ENCODE measurements around the gene MTRFR. TPM values are rescaled to one million over a fixed set of nuclear protein-coding genes. Genes with fewer than 3 reads are reported as not detected.
A peak's percentile ranks its signal among the peaks of the same experiment; 100 is the strongest.
"Not testable (repeated sequence)": the region's sequence is repeated elsewhere in the genome, so short reads cannot be mapped to it uniquely, and the experiment has no call there.

MTRFR gene
- total RNA-seq, 8 experiments from 2014 or later: 11.8 to 28.1 (median 19.0) TPM

- peak overlapping the region; percentile 66 to 84 (median 68) for H3K4me3 ChIP-seq
- WGBS, 10 experiments: 0 to 25% (median 3%) methylated on average over 7 to 24 of the region's 42 CpGs; no CpG with 5 or more reads in 4 of the 10 experiments
- peaks cover 6 to 16% of the 10 kb centered on the region in 2 donors for H3K4me1 ChIP-seq (replicated peaks in 1 of 2)
- H3K27ac ChIP-seq: peak overlapping the region; percentile 65 to 79
- peak; percentile 1 to 10 (median 4) for ATAC-seq (replicated peaks in 6 of 8)
- in situ Hi-C loops (cut with MboI; ENCODE audit: low pct_unique_long_range_greater_than_20kb in 2 of 9, low sequenced_read_pairs in 9 of 9, unreplicated experiment in 9 of 9): loop anchor here in 1 of 9 experiments (25.0 kb wide), 1 partner anchor 371 kb away; no protein-coding TSS in a partner anchor
Measured at GRCh38 chr12:123233505-123234308, 471 bp downstream of the MTRFR start.

GRCh38 chr12:123237646-123238329 lies 4.6 kb downstream of the MTRFR start:
- Histone ChIP-seq H3K4me3 (no peak overlapping the region), H3K4me1 (replicated peaks in 1 of 2) (peaks cover 10 to 13% of the 10 kb centered on the region in 2 donors), H3K27ac (no peak overlapping the region)
- in situ Hi-C loops (cut with MboI; ENCODE audit: low pct_unique_long_range_greater_than_20kb in 2 of 9, low sequenced_read_pairs in 9 of 9, unreplicated experiment in 9 of 9): loop anchor here in 1 of 9 experiments (25.0 kb wide), 1 partner anchor 375 kb away; no protein-coding TSS in a partner anchor
- 0 to 100% (median 40%) methylated on average over 1 to 5 of the region's 6 CpGs for WGBS, 10 experiments
- ATAC-seq (replicated peaks in 6 of 8): peak in 3 of 8 experiments; percentile 10 to 22 (median 20)

- no peak for ATAC-seq (replicated peaks in 6 of 8)
- WGBS, 10 experiments: 25 to 100% (median 67%) methylated on average over 1 to 2 of the region's 2 CpGs; no CpG with 5 or more reads in 2 of the 10 experiments
- no peak overlapping the region for H3K27ac ChIP-seq
- H3K4me3 ChIP-seq: no peak overlapping the region
- in situ Hi-C loops (cut with MboI; ENCODE audit: low pct_unique_long_range_greater_than_20kb in 2 of 9, low sequenced_read_pairs in 9 of 9, unreplicated experiment in 9 of 9): loop anchor here in 1 of 9 experiments (25.0 kb wide), 1 partner anchor 376 kb away; no protein-coding TSS in a partner anchor
- H3K4me1 ChIP-seq (replicated peaks in 1 of 2): peaks cover 10 to 13% of the 10 kb centered on the region in 2 donors
Measured at GRCh38 chr12:123238330-123238682, 5.1 kb downstream of the MTRFR start.

GRCh38 chr12:123238961-123239360 lies 5.7 kb downstream of the MTRFR start:
- 77 to 100% (median 93%) methylated on average over 2 to 5 of the region's 6 CpGs; no CpG with 5 or more reads in 3 of the 10 experiments for WGBS, 10 experiments
- H3K27ac ChIP-seq: no peak overlapping the region

GRCh38 chr12:123242116-123242904 lies 9.1 kb downstream of the MTRFR start:
- peak overlapping the region in 1 of 2 donors; percentile 30 for H3K27ac ChIP-seq
- peak in 7 of 8 experiments; percentile 21 to 92 (median 75) for ATAC-seq (replicated peaks in 6 of 8)
- peaks cover 3 to 5% of the 10 kb centered on the region in 2 donors for H3K4me1 ChIP-seq (replicated peaks in 1 of 2)
- in situ Hi-C loops (cut with MboI; ENCODE audit: low pct_unique_long_range_greater_than_20kb in 2 of 9, low sequenced_read_pairs in 9 of 9, unreplicated experiment in 9 of 9): loop anchor here in 1 of 9 experiments (25.0 kb wide), 1 partner anchor 380 kb away; no protein-coding TSS in a partner anchor
- no peak overlapping the region for H3K4me3 ChIP-seq
- WGBS, 10 experiments: 53 to 100% (median 75%) methylated on average over 1 to 11 of the region's 11 CpGs

More at GRCh38 chr12:123238961-123239360, 5.7 kb downstream of the MTRFR start:
- H3K4me1 ChIP-seq (replicated peaks in 1 of 2): peaks cover 10 to 13% of the 10 kb centered on the region in 2 donors
- in situ Hi-C loops (cut with MboI; ENCODE audit: low pct_unique_long_range_greater_than_20kb in 2 of 9, low sequenced_read_pairs in 9 of 9, unreplicated experiment in 9 of 9): loop anchor here in 1 of 9 experiments (25.0 kb wide), 1 partner anchor 377 kb away; no protein-coding TSS in a partner anchor
- H3K4me3 ChIP-seq: no peak overlapping the region
- no peak for ATAC-seq (replicated peaks in 6 of 8)

- in situ Hi-C loops (cut with MboI; ENCODE audit: low pct_unique_long_range_greater_than_20kb in 2 of 9, low sequenced_read_pairs in 9 of 9, unreplicated experiment in 9 of 9): loop anchor here in 1 of 9 experiments (25.0 kb wide), 1 partner anchor 381 kb away; no protein-coding TSS in a partner anchor
- ATAC-seq (replicated peaks in 6 of 8): peak in 5 of 8 experiments; percentile 12 to 88 (median 60)
- no peak overlapping the region for H3K27ac ChIP-seq
- H3K4me1 ChIP-seq (replicated peaks in 1 of 2): peaks cover 3 to 5% of the 10 kb centered on the region in 2 donors
- WGBS, 10 experiments: 10 to 100% (median 87%) methylated on average over 2 to 7 of the region's 7 CpGs; no CpG with 5 or more reads in 2 of the 10 experiments
- H3K4me3 ChIP-seq: no peak overlapping the region
Measured at GRCh38 chr12:123243671-123244262, 10.5 kb downstream of the MTRFR start.

GRCh38 chr12:123245678-123246077 lies 12.4 kb downstream of the MTRFR start:
- Histone ChIP-seq H3K4me3 (no peak overlapping the region), H3K27ac (no peak overlapping the region), H3K4me1 (replicated peaks in 1 of 2) (peaks cover 8 to 10% of the 10 kb centered on the region in 2 donors)
- 80 to 100% (median 91%) methylated on average over 1 to 3 of the region's 3 CpGs; no CpG with 5 or more reads in 1 of the 10 experiments for WGBS, 10 experiments
- in situ Hi-C loops (cut with MboI; ENCODE audit: low pct_unique_long_range_greater_than_20kb in 2 of 9, low sequenced_read_pairs in 9 of 9, unreplicated experiment in 9 of 9): loop anchor here in 1 of 9 experiments (25.0 kb wide), 1 partner anchor 383 kb away; no protein-coding TSS in a partner anchor
- ATAC-seq (replicated peaks in 6 of 8): no peak

GRCh38 chr12:123248129-123248528 lies 14.9 kb downstream of the MTRFR start:
- ATAC-seq (replicated peaks in 6 of 8); H3K27ac ChIP-seq; H3K4me3 ChIP-seq: not testable (repeated sequence)
- in situ Hi-C loops (cut with MboI; ENCODE audit: low pct_unique_long_range_greater_than_20kb in 2 of 9, low sequenced_read_pairs in 9 of 9, unreplicated experiment in 9 of 9): loop anchor here in 1 of 9 experiments (25.0 kb wide), 1 partner anchor 386 kb away; no protein-coding TSS in a partner anchor
- WGBS, 10 experiments: 88 to 100% (median 100%) methylated on average over 1 to 2 of the region's 2 CpGs; no CpG with 5 or more reads in 4 of the 10 experiments
- peaks cover 17 to 19% of the 10 kb centered on the region in 2 donors for H3K4me1 ChIP-seq (replicated peaks in 1 of 2)

GRCh38 chr12:123248996-123249741 lies 15.9 kb downstream of the MTRFR start:
- 93 to 100% (median 93%) methylated on average over 3 to 8 of the region's 26 CpGs; no CpG with 5 or more reads in 7 of the 10 experiments for WGBS, 10 experiments
- in situ Hi-C loops (cut with MboI; ENCODE audit: low pct_unique_long_range_greater_than_20kb in 2 of 9, low sequenced_read_pairs in 9 of 9, unreplicated experiment in 9 of 9): loop anchor here in 1 of 9 experiments (25.0 kb wide), 1 partner anchor 387 kb away; no protein-coding TSS in a partner anchor
- H3K4me1 ChIP-seq (replicated peaks in 1 of 2): peaks cover 17 to 19% of the 10 kb centered on the region in 2 donors
- ATAC-seq (replicated peaks in 6 of 8): peak in 2 of 8 experiments; percentile 6 to 41
- H3K4me3 ChIP-seq, H3K27ac ChIP-seq: not testable (repeated sequence)

- H3K27ac ChIP-seq: peak overlapping the region; percentile 80 to 90
- in situ Hi-C loops (cut with MboI; ENCODE audit: low pct_unique_long_range_greater_than_20kb in 2 of 9, low sequenced_read_pairs in 9 of 9, unreplicated experiment in 9 of 9): no loop called here
- 17 to 100% (median 83%) methylated on average over 1 to 8 of the region's 13 CpGs; no CpG with 5 or more reads in 1 of the 10 experiments for WGBS, 10 experiments
- ATAC-seq (replicated peaks in 6 of 8): peak; percentile 56 to 94 (median 90)
- peaks cover 17 to 19% of the 10 kb centered on the region in 2 donors for H3K4me1 ChIP-seq (replicated peaks in 1 of 2)
- H3K4me3 ChIP-seq: no peak overlapping the region
Measured at GRCh38 chr12:123250471-123251383, 17.5 kb downstream of the MTRFR start.
